HG03432 (cell line): ENCODE results near the gene GORASP1.
"Not testable (repeated sequence)": the region's sequence is repeated elsewhere in the genome, so short reads cannot be mapped to it uniquely, and the experiment has no call there.

Experiments
- ATAC-seq: cut with Tn5 transposase; IDR thresholded peaks from one replicate; pipeline ENCODE4 v1.9.1; 2021; ENCODE audit warnings: mild to moderate bottlenecking, moderate library complexity; ENCODE audit not compliant: unreplicated experiment

The GORASP1 gene

GRCh38 chr3:39075910-39076309 is 31.5 kb downstream of the GORASP1 start:
- no peak for ATAC-seq

- no peak for ATAC-seq
Measured at GRCh38 chr3:39068556-39068955, 38.9 kb downstream of the GORASP1 start.

- ATAC-seq = no peak
Measured at GRCh38 chr3:39067286-39067685, 40.1 kb downstream of the GORASP1 start.

GRCh38 chr3:39065197-39065596 is 42.2 kb downstream of the GORASP1 start:
- peak; percentile 98 for ATAC-seq

- ATAC-seq = no peak
Measured at GRCh38 chr3:39064646-39065045, 42.8 kb downstream of the GORASP1 start.

GRCh38 chr3:39063143-39063542 is 44.3 kb downstream of the GORASP1 start:
- ATAC-seq = no peak

GRCh38 chr3:39062180-39062579 is 45.2 kb downstream of the GORASP1 start:
- no peak for ATAC-seq

- not testable (repeated sequence) for ATAC-seq
Measured at GRCh38 chr3:39061228-39061627, 46.2 kb downstream of the GORASP1 start.

GRCh38 chr3:39056151-39056550 is 51.3 kb downstream of the GORASP1 start:
- no peak for ATAC-seq

GRCh38 chr3:39053696-39054095 is 53.7 kb downstream of the GORASP1 start:
- no peak for ATAC-seq

- no peak for ATAC-seq
Measured at GRCh38 chr3:39052583-39052982, 54.8 kb downstream of the GORASP1 start.

GRCh38 chr3:39051649-39052561 is 55.5 kb downstream of the GORASP1 start, which contains the start of the genes SCN11A and WDR48:
SCN11A (minus strand) TSS chr3:39051944; CDS start chr3:38950362, 101,582 bp downstream.
WDR48 (plus strand) TSS chr3:39052016; CDS start chr3:39052026, 10 bp downstream.
- ATAC-seq = peak; percentile 99

- no peak for ATAC-seq
Measured at GRCh38 chr3:39050029-39050428, 57.4 kb downstream of the GORASP1 start.
